Liver (tissue), 3 donors: ENCODE data around the gene SEMA7A.

Experiments
- GABPA ChIP-seq, 2 donors: IDR thresholded peaks in 1 of 2; conservative IDR thresholded peaks in 1 of 2; 2 replicates each; pipeline ENCODE4 v1.6.1; 2016; ENCODE audit warnings: antibody characterized with exemption in 2 of 2, mild to moderate bottlenecking in 1 of 2, moderate library complexity in 1 of 2
- RAD21 ChIP-seq, 2 donors: IDR thresholded peaks; 2 replicates each; pipeline ENCODE4 v1.6.1; 2016; ENCODE audit warnings: antibody characterized with exemption in 2 of 2, mild to moderate bottlenecking in 2 of 2
- RXRA ChIP-seq, 2 donors: IDR thresholded peaks; 2 replicates each; pipeline ENCODE4 v1.6.1; 2017 to 2018; ENCODE audit warnings: antibody characterized with exemption in 2 of 2, mild to moderate bottlenecking in 1 of 2
- YY1 ChIP-seq: IDR thresholded peaks from 2 replicates; pipeline ENCODE4 v1.6.1; 2016; ENCODE audit warnings: antibody characterized with exemption, mild to moderate bottlenecking
- TF ChIP-seq, protein P1 (sequence below): fragments of 150-350 bp; IDR thresholded peaks from 2 replicates; pipeline ENCODE4 v1.5.1; 2017; ENCODE audit warnings: improper control_type of control experiment, low read depth, low read length; ENCODE audit not compliant: missing input control
- TF ChIP-seq, protein P2 (sequence below): IDR thresholded peaks from 2 replicates; pipeline ENCODE4 v1.6.1; 2016; ENCODE audit warnings: antibody characterized with exemption, mild to moderate bottlenecking
- TF ChIP-seq, protein P3 (sequence below): IDR thresholded peaks from 2 replicates; pipeline ENCODE4 v1.6.1; 2016; ENCODE audit warnings: antibody characterized with exemption
- TF ChIP-seq, protein P4 (sequence below): IDR thresholded peaks from 2 replicates; pipeline ENCODE4 v1.6.1; 2016; ENCODE audit warnings: antibody characterized with exemption
- donor health status: healthy.
- donor health status: healthy.

DNA sequence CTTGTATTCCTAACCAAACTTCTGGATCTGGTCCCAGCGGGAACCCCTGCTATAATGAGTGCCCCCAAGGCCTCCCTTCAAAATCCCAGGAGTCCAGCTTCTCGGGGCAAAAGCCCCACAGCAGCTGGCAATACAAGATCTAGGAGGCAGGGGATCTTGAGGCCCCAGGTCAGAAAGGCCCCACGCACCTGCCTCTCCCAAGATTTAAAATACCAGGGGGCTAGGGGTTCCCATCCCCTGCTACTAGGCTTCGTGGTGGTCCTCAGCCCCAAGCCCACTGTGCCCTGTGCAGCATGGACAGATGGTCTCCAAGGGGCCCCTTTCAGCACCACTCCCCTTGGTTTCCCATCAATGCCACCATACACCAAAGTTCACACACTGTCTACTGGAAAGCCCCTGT lies 50.5 kb downstream of the SEMA7A start:
- TF ChIP-seq, protein P1, sequence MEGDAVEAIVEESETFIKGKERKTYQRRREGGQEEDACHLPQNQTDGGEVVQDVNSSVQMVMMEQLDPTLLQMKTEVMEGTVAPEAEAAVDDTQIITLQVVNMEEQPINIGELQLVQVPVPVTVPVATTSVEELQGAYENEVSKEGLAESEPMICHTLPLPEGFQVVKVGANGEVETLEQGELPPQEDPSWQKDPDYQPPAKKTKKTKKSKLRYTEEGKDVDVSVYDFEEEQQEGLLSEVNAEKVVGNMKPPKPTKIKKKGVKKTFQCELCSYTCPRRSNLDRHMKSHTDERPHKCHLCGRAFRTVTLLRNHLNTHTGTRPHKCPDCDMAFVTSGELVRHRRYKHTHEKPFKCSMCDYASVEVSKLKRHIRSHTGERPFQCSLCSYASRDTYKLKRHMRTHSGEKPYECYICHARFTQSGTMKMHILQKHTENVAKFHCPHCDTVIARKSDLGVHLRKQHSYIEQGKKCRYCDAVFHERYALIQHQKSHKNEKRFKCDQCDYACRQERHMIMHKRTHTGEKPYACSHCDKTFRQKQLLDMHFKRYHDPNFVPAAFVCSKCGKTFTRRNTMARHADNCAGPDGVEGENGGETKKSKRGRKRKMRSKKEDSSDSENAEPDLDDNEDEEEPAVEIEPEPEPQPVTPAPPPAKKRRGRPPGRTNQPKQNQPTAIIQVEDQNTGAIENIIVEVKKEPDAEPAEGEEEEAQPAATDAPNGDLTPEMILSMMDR: no peak
- TF ChIP-seq, protein P2, sequence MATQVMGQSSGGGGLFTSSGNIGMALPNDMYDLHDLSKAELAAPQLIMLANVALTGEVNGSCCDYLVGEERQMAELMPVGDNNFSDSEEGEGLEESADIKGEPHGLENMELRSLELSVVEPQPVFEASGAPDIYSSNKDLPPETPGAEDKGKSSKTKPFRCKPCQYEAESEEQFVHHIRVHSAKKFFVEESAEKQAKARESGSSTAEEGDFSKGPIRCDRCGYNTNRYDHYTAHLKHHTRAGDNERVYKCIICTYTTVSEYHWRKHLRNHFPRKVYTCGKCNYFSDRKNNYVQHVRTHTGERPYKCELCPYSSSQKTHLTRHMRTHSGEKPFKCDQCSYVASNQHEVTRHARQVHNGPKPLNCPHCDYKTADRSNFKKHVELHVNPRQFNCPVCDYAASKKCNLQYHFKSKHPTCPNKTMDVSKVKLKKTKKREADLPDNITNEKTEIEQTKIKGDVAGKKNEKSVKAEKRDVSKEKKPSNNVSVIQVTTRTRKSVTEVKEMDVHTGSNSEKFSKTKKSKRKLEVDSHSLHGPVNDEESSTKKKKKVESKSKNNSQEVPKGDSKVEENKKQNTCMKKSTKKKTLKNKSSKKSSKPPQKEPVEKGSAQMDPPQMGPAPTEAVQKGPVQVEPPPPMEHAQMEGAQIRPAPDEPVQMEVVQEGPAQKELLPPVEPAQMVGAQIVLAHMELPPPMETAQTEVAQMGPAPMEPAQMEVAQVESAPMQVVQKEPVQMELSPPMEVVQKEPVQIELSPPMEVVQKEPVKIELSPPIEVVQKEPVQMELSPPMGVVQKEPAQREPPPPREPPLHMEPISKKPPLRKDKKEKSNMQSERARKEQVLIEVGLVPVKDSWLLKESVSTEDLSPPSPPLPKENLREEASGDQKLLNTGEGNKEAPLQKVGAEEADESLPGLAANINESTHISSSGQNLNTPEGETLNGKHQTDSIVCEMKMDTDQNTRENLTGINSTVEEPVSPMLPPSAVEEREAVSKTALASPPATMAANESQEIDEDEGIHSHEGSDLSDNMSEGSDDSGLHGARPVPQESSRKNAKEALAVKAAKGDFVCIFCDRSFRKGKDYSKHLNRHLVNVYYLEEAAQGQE: no peak
- TF ChIP-seq, protein P3, sequence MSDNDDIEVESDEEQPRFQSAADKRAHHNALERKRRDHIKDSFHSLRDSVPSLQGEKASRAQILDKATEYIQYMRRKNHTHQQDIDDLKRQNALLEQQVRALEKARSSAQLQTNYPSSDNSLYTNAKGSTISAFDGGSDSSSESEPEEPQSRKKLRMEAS: no peak
- TF ChIP-seq RAD21 (IDR thresholded peaks at IDR 0.05): no peak
- no peak for TF ChIP-seq RXRA (IDR thresholded peaks at IDR 0.05)
- TF ChIP-seq GABPA (IDR thresholded peaks at IDR 0.05 in 1 of 2, conservative IDR thresholded peaks at IDR 0.05 in 1 of 2): no peak
- TF ChIP-seq YY1: no peak
- TF ChIP-seq, protein P4, sequence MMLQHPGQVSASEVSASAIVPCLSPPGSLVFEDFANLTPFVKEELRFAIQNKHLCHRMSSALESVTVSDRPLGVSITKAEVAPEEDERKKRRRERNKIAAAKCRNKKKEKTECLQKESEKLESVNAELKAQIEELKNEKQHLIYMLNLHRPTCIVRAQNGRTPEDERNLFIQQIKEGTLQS: no peak
